HUDEP-2 (cell line): ENCODE results near the gene SYT9.
"Not testable (repeated sequence)": the region's sequence is repeated elsewhere in the genome, so short reads cannot be mapped to it uniquely, and the experiment has no call there.

ENCODE experiments used
- DNase-seq, 76 experiments: peaks; one replicate each; lab custom pipeline; 2025; ENCODE audit not compliant: unreplicated experiment in 76 of 76; lab: John Stamatoyannopoulos, UW

Gene SYT9

GRCh38 chr11:7332451-7332850 lies 80.7 kb downstream of the SYT9 start:
- no peak for DNase-seq

- DNase-seq: no peak
Observed at GRCh38 chr11:7332962-7333361, 81.3 kb downstream of the SYT9 start.

- not testable (repeated sequence) for DNase-seq
Observed at GRCh38 chr11:7335442-7335841, 83.7 kb downstream of the SYT9 start.

GRCh38 chr11:7341551-7341950 lies 89.8 kb downstream of the SYT9 start:
- no peak for DNase-seq

- DNase-seq: no peak
Observed at GRCh38 chr11:7347611-7348431, 96.1 kb downstream of the SYT9 start.

GRCh38 chr11:7348432-7349304 lies 97.0 kb downstream of the SYT9 start:
- no peak for DNase-seq

- no peak for DNase-seq
Observed at GRCh38 chr11:7351228-7351627, 99.5 kb downstream of the SYT9 start.

GRCh38 chr11:7353100-7353499 lies 101.4 kb downstream of the SYT9 start:
- peak in 15 of 76 experiments; percentile 1 to 33 (median 6) for DNase-seq

- DNase-seq: no peak
Observed at GRCh38 chr11:7364660-7365059, 113.0 kb downstream of the SYT9 start.

- DNase-seq: no peak
Observed at GRCh38 chr11:7367803-7368202, 116.1 kb downstream of the SYT9 start.

GRCh38 chr11:7376386-7376785 lies 124.7 kb downstream of the SYT9 start:
- DNase-seq: no peak

GRCh38 chr11:7381937-7382336 lies 130.2 kb downstream of the SYT9 start:
- DNase-seq: no peak

- no peak for DNase-seq
Observed at GRCh38 chr11:7383406-7383805, 131.7 kb downstream of the SYT9 start.

- no peak for DNase-seq
Observed at GRCh38 chr11:7384691-7385090, 133.0 kb downstream of the SYT9 start.

- no peak for DNase-seq
Observed at GRCh38 chr11:7385532-7385931, 133.8 kb downstream of the SYT9 start.

- no peak for DNase-seq
Observed at GRCh38 chr11:7413961-7414915, 162.5 kb downstream of the SYT9 start.

GRCh38 chr11:7414973-7415817 lies 163.5 kb downstream of the SYT9 start:
- no peak for DNase-seq

GRCh38 chr11:7416080-7416479 lies 164.4 kb downstream of the SYT9 start:
- no peak for DNase-seq

GRCh38 chr11:7417328-7417727 lies 165.6 kb downstream of the SYT9 start:
- no peak for DNase-seq

- no peak for DNase-seq
Observed at GRCh38 chr11:7418061-7418460, 166.4 kb downstream of the SYT9 start.
